AG04449 (cell line): ENCODE results near the gene WDR44.
A peak's percentile ranks its signal among the peaks of the same experiment; 100 is the strongest.
"Not testable (repeated sequence)": the region's sequence is repeated elsewhere in the genome, so short reads cannot be mapped to it uniquely, and the experiment has no call there.

Source experiments
- CTCF ChIA-PET: fragments of 350-600 bp; formaldehyde crosslinking; extraction: SDS; loops from one replicate; lab custom pipeline; 2021; ENCODE audit warnings: antibody characterized with exemption; lab: Yijun Ruan, JAX
- POLR2A ChIA-PET: fragments of 400-600, 350-600 bp; formaldehyde crosslinking; extraction: SDS; loops from one replicate; lab custom pipeline; 2020; ENCODE audit warnings: antibody characterized with exemption, inconsistent platforms; lab: Yijun Ruan, JAX
- DNase-seq: peaks from one replicate; pipeline ENCODE4 v3.0.0-alpha.2; 2010; ENCODE audit warnings: low read depth, low spot score
- H3K4me3 ChIP-seq: 2 replicates; pipeline ENCODE4 v1.5.1; 2011; ENCODE audit warnings: low read depth, mild to moderate bottlenecking, control low read depth, low read length
- CTCF ChIP-seq: IDR thresholded peaks from one replicate; pipeline ENCODE4 v1.5.1; 2011; ENCODE audit warnings: mild to moderate bottlenecking, moderate library complexity, low read length, control low read depth, inconsistent platforms; ENCODE audit not compliant: insufficient read depth; ENCODE audit errors: missing control alignments

WDR44 gene

GRCh38 chrX:118459494-118459893 lies 113.6 kb downstream of the WDR44 start:
- no peak for DNase-seq
- ChIA-PET CTCF (interaction anchor here (0.7 to 9.6 kb wide), 12 partner anchors 9 to 349 kb away, joined by 3 to 121 read pairs (median 4); no protein-coding TSS in a partner anchor), POLR2A (no interaction called here)
- TF ChIP-seq CTCF = peak; percentile 38
- H3K4me3 ChIP-seq = no peak overlapping the region

- ChIA-PET POLR2A (no interaction called here), CTCF (interaction anchor here (9.6 kb wide), 1 partner anchor 136 kb away, joined by 121 read pairs; no protein-coding TSS in a partner anchor)
- no peak for DNase-seq
- no peak overlapping the region for H3K4me3 ChIP-seq
- TF ChIP-seq CTCF = no peak
Measured at GRCh38 chrX:118464501-118464900, 118.6 kb downstream of the WDR44 start.

GRCh38 chrX:118468122-118468521 lies 122.2 kb downstream of the WDR44 start:
- ChIA-PET POLR2A (no interaction called here), CTCF (interaction anchor here (2.0 kb wide), 1 partner anchor 9 kb away, joined by 5 read pairs; no protein-coding TSS in a partner anchor)
- H3K4me3 ChIP-seq = no peak overlapping the region
- no peak for TF ChIP-seq CTCF
- DNase-seq = no peak

- CTCF ChIA-PET = interaction anchor here (1.0 to 2.4 kb wide), 2 partner anchors 129 to 131 kb away, joined by 3 to 8 read pairs; no protein-coding TSS in a partner anchor
Measured at GRCh38 chrX:118470721-118471347, 124.9 kb downstream of the WDR44 start.

GRCh38 chrX:118474586-118474985 lies 128.7 kb downstream of the WDR44 start:
- ChIA-PET CTCF (interaction anchor here (3.1 kb wide), 1 partner anchor 128 kb away, joined by 17 read pairs; no protein-coding TSS in a partner anchor), POLR2A (no interaction called here)
- no peak overlapping the region for H3K4me3 ChIP-seq
- no peak for DNase-seq
- TF ChIP-seq CTCF = no peak

More at GRCh38 chrX:118470721-118471347, 124.9 kb downstream of the WDR44 start:
- POLR2A ChIA-PET, DNase-seq, H3K4me3 ChIP-seq: not testable (repeated sequence)

- POLR2A ChIA-PET = no interaction called here
- no peak for DNase-seq
- TF ChIP-seq CTCF = no peak
- no peak overlapping the region for H3K4me3 ChIP-seq
- CTCF ChIA-PET = interaction anchor here (0.7 to 3.1 kb wide), 2 partner anchors 16 to 126 kb away, joined by 3 to 17 read pairs; no protein-coding TSS in a partner anchor
Measured at GRCh38 chrX:118475903-118476302, 130.0 kb downstream of the WDR44 start.
